ENCODE measurements around the gene CFAP46.
"Not testable (repeated sequence)": the region's sequence is repeated elsewhere in the genome, so short reads cannot be mapped to it uniquely, and the experiment has no call there.

Gene CFAP46

DNA sequence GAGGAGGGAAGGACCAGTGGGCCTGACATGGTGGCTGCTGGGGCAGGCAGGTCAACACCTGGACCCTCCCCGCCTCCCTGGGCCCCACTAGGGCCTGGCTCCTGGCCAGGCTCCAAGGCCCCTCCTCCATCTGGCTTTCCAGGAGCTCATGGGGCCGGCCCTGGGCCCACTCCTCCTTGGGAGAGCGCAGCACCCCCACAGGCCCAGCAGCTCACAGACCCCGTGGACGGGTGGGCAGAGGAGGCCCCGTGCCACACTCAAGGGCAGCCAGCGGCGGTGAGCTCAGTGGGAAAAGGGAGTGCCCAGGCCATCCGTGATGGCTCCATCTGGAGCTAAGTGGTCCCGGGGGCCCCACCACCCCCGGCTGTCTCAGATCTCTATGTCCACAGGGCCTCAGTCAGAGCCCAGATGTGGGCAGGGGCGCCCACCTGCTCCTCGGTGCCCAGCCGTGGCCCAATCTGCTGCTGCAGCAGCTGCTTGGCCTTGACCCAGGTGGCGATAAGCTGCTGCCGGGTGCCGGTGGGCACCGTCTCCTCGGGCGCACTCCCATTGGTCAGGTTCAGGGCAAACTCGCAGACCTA, 32.8 kb downstream of the CFAP46 start:
- Histone ChIP-seq H3K4me3 (ENCODE audit: extremely low read depth, insufficient read depth, low read length, poor library complexity, severe bottlenecking) (no peak overlapping the region), H3K36me3 (ENCODE audit: control insufficient read depth, insufficient read depth, low read length) (no peaks in the 10 kb centered on the region), H3K27ac (ENCODE audit: low read depth, low read length, severe bottlenecking) (no peak overlapping the region), H3K9me3 (ENCODE audit: control insufficient read depth, low read length) (peaks cover 9% of the 10 kb centered on the region), H3K4me1 (ENCODE audit: control insufficient read depth, insufficient read depth, low read length, poor library complexity, severe bottlenecking) (peaks cover 8% of the 10 kb centered on the region)
- 96 to 98% methylated on average over 20 to 21 of the region's 21 CpGs for WGBS, 2 experiments (ENCODE audit: insufficient coverage in 2 of 2)

GRCh38 chr10:132908621-132909295, 33.6 kb downstream of the CFAP46 start:
- Histone ChIP-seq H3K4me1 (ENCODE audit: control insufficient read depth, insufficient read depth, low read length, poor library complexity, severe bottlenecking) (peaks cover 8% of the 10 kb centered on the region), H3K27ac (ENCODE audit: low read depth, low read length, severe bottlenecking) (no peak overlapping the region), H3K36me3 (ENCODE audit: control insufficient read depth, insufficient read depth, low read length) (no peaks in the 10 kb centered on the region), H3K9me3 (ENCODE audit: control insufficient read depth, low read length) (peaks cover 9% of the 10 kb centered on the region), H3K4me3 (ENCODE audit: extremely low read depth, insufficient read depth, low read length, poor library complexity, severe bottlenecking) (no peak overlapping the region)
- WGBS, 2 experiments (ENCODE audit: insufficient coverage in 2 of 2), result 90 to 95% methylated on average over 21 to 28 of the region's 33 CpGs

GRCh38 chr10:132907821-132908620, 34.3 kb downstream of the CFAP46 start:
- 93% methylated on average over 39 to 40 of the region's 41 CpGs for WGBS, 2 experiments (ENCODE audit: insufficient coverage in 2 of 2)

GRCh38 chr10:132906836-132907235, 35.5 kb downstream of the CFAP46 start:
- H3K27ac ChIP-seq (ENCODE audit: low read depth, low read length, severe bottlenecking), result no peak overlapping the region
- no peak overlapping the region for H3K4me3 ChIP-seq (ENCODE audit: extremely low read depth, insufficient read depth, low read length, poor library complexity, severe bottlenecking)
- peaks cover 9% of the 10 kb centered on the region for H3K9me3 ChIP-seq (ENCODE audit: control insufficient read depth, low read length)
- H3K4me1 ChIP-seq (ENCODE audit: control insufficient read depth, insufficient read depth, low read length, poor library complexity, severe bottlenecking), result peaks cover 4% of the 10 kb centered on the region
- WGBS, 2 experiments (ENCODE audit: insufficient coverage in 2 of 2), result 91 to 95% methylated on average over 15 to 19 of the region's 19 CpGs
- H3K36me3 ChIP-seq (ENCODE audit: control insufficient read depth, insufficient read depth, low read length), result no peaks in the 10 kb centered on the region

More at GRCh38 chr10:132907821-132908620, 34.3 kb downstream of the CFAP46 start:
- H3K4me3 ChIP-seq (ENCODE audit: extremely low read depth, insufficient read depth, low read length, poor library complexity, severe bottlenecking), result no peak overlapping the region
- H3K36me3 ChIP-seq (ENCODE audit: control insufficient read depth, insufficient read depth, low read length), result no peaks in the 10 kb centered on the region
- H3K9me3 ChIP-seq (ENCODE audit: control insufficient read depth, low read length), result peaks cover 9% of the 10 kb centered on the region
- no peak overlapping the region for H3K27ac ChIP-seq (ENCODE audit: low read depth, low read length, severe bottlenecking)
- H3K4me1 ChIP-seq (ENCODE audit: control insufficient read depth, insufficient read depth, low read length, poor library complexity, severe bottlenecking), result peaks cover 8% of the 10 kb centered on the region

DNA sequence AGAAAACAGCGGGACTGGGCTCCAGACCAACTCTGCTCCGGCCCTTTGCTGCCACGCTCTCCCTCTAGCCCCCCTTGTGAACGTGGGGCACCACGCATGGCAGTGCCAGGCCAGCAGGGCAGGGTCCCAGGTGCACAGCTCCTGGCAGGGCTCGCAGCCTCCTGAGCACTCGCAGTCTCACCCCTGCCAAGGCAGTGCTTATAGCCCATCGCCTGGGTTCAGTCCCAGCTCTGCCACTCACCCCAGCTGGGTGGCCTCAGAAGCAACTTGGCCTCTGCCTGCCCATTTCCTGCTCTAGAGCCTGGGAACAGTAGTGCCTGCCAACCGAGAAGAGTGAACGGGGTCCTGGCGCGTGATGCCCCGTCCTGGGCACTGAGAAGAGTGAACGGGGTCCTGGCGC, 36.3 kb downstream of the CFAP46 start:
- Histone ChIP-seq H3K27ac (ENCODE audit: low read depth, low read length, severe bottlenecking) (no peak overlapping the region), H3K4me1 (ENCODE audit: control insufficient read depth, insufficient read depth, low read length, poor library complexity, severe bottlenecking) (no peaks in the 10 kb centered on the region), H3K4me3 (ENCODE audit: extremely low read depth, insufficient read depth, low read length, poor library complexity, severe bottlenecking) (no peak overlapping the region), H3K9me3 (ENCODE audit: control insufficient read depth, low read length) (peaks cover 9% of the 10 kb centered on the region), H3K36me3 (ENCODE audit: control insufficient read depth, insufficient read depth, low read length) (no peaks in the 10 kb centered on the region)
- WGBS, 2 experiments (ENCODE audit: insufficient coverage in 2 of 2), result 96 to 98% methylated on average over 13 to 15 of the region's 15 CpGs

GRCh38 chr10:132905661-132906060, 36.7 kb downstream of the CFAP46 start:
- Histone ChIP-seq H3K9me3 (ENCODE audit: control insufficient read depth, low read length) (peaks cover 9% of the 10 kb centered on the region), H3K36me3 (ENCODE audit: control insufficient read depth, insufficient read depth, low read length) (no peaks in the 10 kb centered on the region), H3K27ac (ENCODE audit: low read depth, low read length, severe bottlenecking) (no peak overlapping the region), H3K4me3 (ENCODE audit: extremely low read depth, insufficient read depth, low read length, poor library complexity, severe bottlenecking) (no peak overlapping the region), H3K4me1 (ENCODE audit: control insufficient read depth, insufficient read depth, low read length, poor library complexity, severe bottlenecking) (no peaks in the 10 kb centered on the region)
- WGBS, 2 experiments (ENCODE audit: insufficient coverage in 2 of 2), result 100% methylated on average over 1 of the region's 1 CpG

- WGBS, 2 experiments (ENCODE audit: insufficient coverage in 2 of 2), result 85 to 88% methylated on average over 21 of the region's 21 CpGs
- H3K4me1 ChIP-seq (ENCODE audit: control insufficient read depth, insufficient read depth, low read length, poor library complexity, severe bottlenecking), result no peaks in the 10 kb centered on the region
- H3K27ac ChIP-seq (ENCODE audit: low read depth, low read length, severe bottlenecking), result no peak overlapping the region
- H3K4me3 ChIP-seq (ENCODE audit: extremely low read depth, insufficient read depth, low read length, poor library complexity, severe bottlenecking), result no peak overlapping the region
- peaks cover 9% of the 10 kb centered on the region for H3K9me3 ChIP-seq (ENCODE audit: control insufficient read depth, low read length)
- no peaks in the 10 kb centered on the region for H3K36me3 ChIP-seq (ENCODE audit: control insufficient read depth, insufficient read depth, low read length)
Measured at GRCh38 chr10:132904814-132905649, 37.3 kb downstream of the CFAP46 start.

DNA sequence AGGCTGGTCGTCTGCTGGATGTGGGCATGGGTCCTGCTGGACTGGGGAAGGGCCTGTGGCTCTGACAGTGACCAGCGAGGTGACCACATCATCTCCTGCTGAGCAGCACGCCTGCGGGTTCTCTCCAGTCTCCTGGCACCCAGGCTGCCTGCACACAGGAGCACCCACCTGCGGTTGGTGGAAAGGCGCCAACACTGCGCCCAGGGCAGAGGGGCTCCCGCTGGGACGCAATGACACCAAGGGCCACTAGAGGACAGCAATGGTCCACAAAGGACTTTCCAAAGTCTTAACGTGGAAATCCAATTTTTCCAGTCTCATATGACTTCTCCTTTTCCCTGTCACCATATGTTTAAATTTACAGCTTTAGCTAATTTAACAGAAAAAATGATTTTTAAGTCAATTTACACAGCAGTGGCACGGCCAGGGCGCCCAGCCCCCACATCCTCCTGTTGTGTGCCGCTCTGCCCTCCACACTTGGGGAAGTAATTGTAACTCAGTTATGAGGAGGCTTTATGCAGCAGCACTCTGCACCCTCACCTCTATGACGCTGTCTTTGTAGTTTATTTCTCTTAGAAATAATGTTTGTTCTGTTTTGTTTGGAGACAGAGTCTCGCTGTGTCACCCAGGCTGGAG, 38.1 kb downstream of the CFAP46 start:
- Histone ChIP-seq H3K9me3 (ENCODE audit: control insufficient read depth, low read length) (peaks cover 9% of the 10 kb centered on the region), H3K4me1 (ENCODE audit: control insufficient read depth, insufficient read depth, low read length, poor library complexity, severe bottlenecking) (no peaks in the 10 kb centered on the region), H3K27ac (ENCODE audit: low read depth, low read length, severe bottlenecking) (no peak overlapping the region), H3K4me3 (ENCODE audit: extremely low read depth, insufficient read depth, low read length, poor library complexity, severe bottlenecking) (no peak overlapping the region), H3K36me3 (ENCODE audit: control insufficient read depth, insufficient read depth, low read length) (no peaks in the 10 kb centered on the region)
- WGBS, 2 experiments (ENCODE audit: insufficient coverage in 2 of 2), result 24 to 43% methylated on average over 10 to 13 of the region's 15 CpGs

DNA sequence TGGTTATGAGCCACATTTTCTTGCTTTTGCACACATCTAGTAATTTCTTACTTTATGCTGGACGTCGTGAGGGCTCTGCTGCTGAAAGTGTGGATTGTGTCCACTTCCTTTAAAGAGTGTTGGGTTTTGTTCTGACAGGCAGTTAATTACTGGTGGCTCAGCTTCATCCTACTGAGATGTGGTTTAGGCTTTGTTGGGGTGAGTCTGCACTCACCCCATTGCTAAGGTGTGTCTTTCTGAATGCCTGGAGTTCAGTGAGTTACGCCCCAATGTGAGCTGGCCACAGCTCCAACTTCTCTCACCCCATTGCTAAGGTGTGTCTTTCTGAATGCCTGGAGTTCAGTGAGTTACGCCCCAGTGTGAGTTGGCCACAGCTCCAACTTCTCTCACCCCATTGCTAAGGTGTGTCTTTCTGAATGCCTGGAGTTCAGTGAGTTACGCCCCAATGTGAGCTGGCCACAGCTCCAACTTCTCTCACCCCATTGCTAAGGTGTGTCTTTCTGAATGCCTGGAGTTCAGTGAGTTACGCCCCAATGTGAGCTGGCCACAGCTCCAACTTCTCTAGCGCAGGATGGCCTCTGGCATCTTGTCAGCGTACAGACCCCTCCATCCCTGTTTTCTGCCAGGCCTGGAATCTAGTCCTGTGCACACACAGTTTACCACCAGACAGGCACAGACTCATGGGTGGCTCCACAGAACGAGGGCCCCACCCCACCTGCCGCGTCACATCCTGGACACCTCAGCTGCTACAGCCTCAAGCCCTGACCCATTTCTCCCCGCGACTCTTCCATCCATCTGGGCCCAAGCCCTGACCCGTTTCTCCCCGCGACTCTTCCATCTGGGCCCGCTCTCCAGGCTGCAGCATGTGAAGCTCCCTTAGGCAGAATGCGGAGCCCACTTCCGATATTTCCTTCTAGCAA, 39.5 kb downstream of the CFAP46 start:
- not testable (repeated sequence) for H3K27ac ChIP-seq (ENCODE audit: low read depth, low read length, severe bottlenecking); H3K9me3 ChIP-seq (ENCODE audit: control insufficient read depth, low read length)
- WGBS, 2 experiments (ENCODE audit: insufficient coverage in 2 of 2), result 92 to 97% methylated on average over 10 to 16 of the region's 19 CpGs

More for the DNA sequence above, 39.5 kb downstream of the CFAP46 start:
- H3K4me1 ChIP-seq (ENCODE audit: control insufficient read depth, insufficient read depth, low read length, poor library complexity, severe bottlenecking); H3K4me3 ChIP-seq (ENCODE audit: extremely low read depth, insufficient read depth, low read length, poor library complexity, severe bottlenecking); H3K36me3 ChIP-seq (ENCODE audit: control insufficient read depth, insufficient read depth, low read length): not testable (repeated sequence)

Measured in mesodermal cell (in vitro differentiated cells).